Naive thymus-derived CD4-positive, alpha-beta T cell (primary cell): Measurements from ENCODE around the gene RSPRY1. TPM values are rescaled to one million over a fixed set of nuclear protein-coding genes. Genes with fewer than 3 reads are reported as not detected.

Experiments used
- ATAC-seq: fragments of 150-1000 bp; cut with Tn5 transposase; 2 replicates; pipeline ENCODE4 v1.10.0; 2021; ENCODE audit warnings: mild to moderate bottlenecking, moderate library complexity
- CTCF ChIA-PET: fragments of 350-600 bp; sonication (Branson Sonifier 250); formaldehyde crosslinking; loops from one replicate; lab custom pipeline; 2021; ENCODE audit warnings: antibody characterized with exemption; lab: Charles Lee
- POLR2A ChIA-PET: fragments of 350-600 bp; sonication (Branson Sonifier 250); formaldehyde crosslinking; loops from one replicate; lab custom pipeline; 2021; ENCODE audit warnings: antibody characterized with exemption, inconsistent platforms; lab: Charles Lee
- DNase-seq, 9 donors: peaks; one replicate each; pipeline versions ENCODE4 v3.0.0 to v3.0.0-alpha.2; 2020 to 2022; ENCODE audit warnings: mixed read lengths in 1 of 9
- H3K27ac ChIP-seq: one replicate; pipeline ENCODE4 v1.7.0; 2013; ENCODE audit warnings: mild to moderate bottlenecking, low read depth, low read length, moderate library complexity
- H3K27me3 ChIP-seq, 2 donors: one replicate each; pipeline ENCODE4 v1.7.0; 2013; ENCODE audit warnings: low read length in 2 of 2, mild to moderate bottlenecking in 2 of 2, moderate library complexity in 2 of 2; ENCODE audit not compliant: control insufficient read depth in 2 of 2, insufficient read depth in 2 of 2
- H3K36me3 ChIP-seq, 3 experiments: 1 replicate in 2 of 3; 2 replicates in 1 of 3; pipeline ENCODE4 v1.7.0; 2013; ENCODE audit warnings: low read length in 3 of 3, mild to moderate bottlenecking in 3 of 3, moderate library complexity in 1 of 3; ENCODE audit not compliant: insufficient read depth in 3 of 3, control insufficient read depth in 2 of 3
- H3K4me1 ChIP-seq, 2 donors: one replicate each; pipeline ENCODE4 v1.7.0; 2013; ENCODE audit warnings: low read length in 2 of 2, mild to moderate bottlenecking in 2 of 2, moderate library complexity in 1 of 2; ENCODE audit not compliant: control insufficient read depth in 2 of 2, insufficient read depth in 2 of 2
- H3K4me3 ChIP-seq: 2 replicates; pipeline ENCODE4 v1.7.0; 2013; ENCODE audit warnings: mild to moderate bottlenecking, low read length
- H3K9me3 ChIP-seq, 3 experiments: 1 replicate in 2 of 3; 2 replicates in 1 of 3; pipeline ENCODE4 v1.7.0; 2013; ENCODE audit warnings: low read length in 3 of 3; ENCODE audit not compliant: control insufficient read depth in 2 of 3
- H3K27ac Mint-ChIP-seq, 9 donors: one replicate each; pipeline ENCODE4 v1.8.0; 2020 to 2022; ENCODE audit warnings: mixed read lengths in 9 of 9, mild to moderate bottlenecking in 8 of 9, moderate library complexity in 5 of 9, inconsistent platforms in 2 of 9
- H3K27me3 Mint-ChIP-seq, 5 donors: one replicate each; pipeline ENCODE4 v1.8.0; 2021 to 2022; ENCODE audit warnings: mixed read lengths in 5 of 5, mild to moderate bottlenecking in 1 of 5
- H3K36me3 Mint-ChIP-seq, 5 donors: one replicate each; pipeline ENCODE4 v1.8.0; 2020 to 2022; ENCODE audit warnings: mixed read lengths in 5 of 5, mild to moderate bottlenecking in 3 of 5, inconsistent platforms in 1 of 5
- H3K4me1 Mint-ChIP-seq, 7 donors: one replicate each; pipeline ENCODE4 v1.8.0; 2020 to 2022; ENCODE audit warnings: mixed read lengths in 7 of 7, mild to moderate bottlenecking in 3 of 7, inconsistent platforms in 1 of 7
- H3K4me3 Mint-ChIP-seq, 10 donors: one replicate each; pipeline ENCODE4 v1.8.0; 2020 to 2022; ENCODE audit warnings: mild to moderate bottlenecking in 10 of 10, mixed read lengths in 10 of 10, moderate library complexity in 6 of 10, inconsistent platforms in 2 of 10
- H3K9me3 Mint-ChIP-seq, 11 donors: one replicate each; pipeline ENCODE4 v1.8.0; 2020 to 2022; ENCODE audit warnings: mixed read lengths in 11 of 11, mild to moderate bottlenecking in 4 of 11, inconsistent platforms in 1 of 11, moderate library complexity in 1 of 11
- intact Hi-C, 2 donors: fragments of 100-400 bp; cut with micrococcal nuclease; formaldehyde crosslinking; loops; one replicate each; pipeline ENCODE4 v1.15.1; 2023
- polyA plus RNA-seq, 2 donors: library from polyadenylated mRNA; unstranded; fragments of 300-500 nt; fragmentation: Illumina TruSeq; gene quantifications; one replicate each; pipeline ENCODE4 v1.2.3, GENCODE V29; 2021
- total RNA-seq, 6 experiments: library from RNA in 5 of 6; stranded (reverse) in 5 of 6; gene quantifications; 1 replicate in 5 of 6; 2 replicates in 1 of 6; pipeline ENCODE4 v1.2.3 and lab custom pipeline; 2021 to 2026

The RSPRY1 gene
- total and polyA plus RNA-seq, 7 experiments from 2014 or later, result 22.2 to 40.5 (median 33.6) TPM

DNA sequence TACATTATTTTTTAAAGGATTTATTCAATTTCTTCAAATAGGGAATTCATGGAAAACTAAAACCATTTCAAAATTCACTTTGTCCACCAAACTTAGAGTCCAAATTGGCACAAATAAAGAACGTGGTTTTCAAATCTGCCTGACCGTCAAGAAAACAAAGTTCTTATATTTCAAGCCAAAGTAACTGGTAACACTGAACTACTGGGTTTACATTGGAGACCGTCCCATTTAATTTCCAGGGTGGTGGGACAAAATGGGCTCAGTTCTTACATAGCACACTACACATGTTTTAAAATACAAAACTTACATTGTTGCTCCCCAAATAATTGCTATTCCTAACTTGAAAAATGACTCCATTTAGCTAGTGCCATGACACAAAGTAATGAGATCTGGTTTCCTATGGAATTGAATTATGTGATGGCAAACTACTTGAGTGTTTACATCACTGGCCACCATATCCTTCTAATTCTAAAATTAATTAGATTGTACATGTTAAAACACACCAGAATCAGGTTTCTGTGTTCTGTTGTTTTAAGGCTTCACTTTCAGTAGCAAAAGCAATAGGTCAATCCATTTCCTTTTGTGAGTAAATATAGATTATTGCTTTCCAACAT lies 6.8 kb upstream of the RSPRY1 start:
- Mint-ChIP-seq H3K9me3 (peaks cover 0 to 1% (median 0%) of the 10 kb centered on the region in 11 donors), H3K4me1 (peaks cover 13 to 33% (median 21%) of the 10 kb centered on the region in 7 donors), H3K36me3 (peaks cover 2 to 10% (median 5%) of the 10 kb centered on the region in 5 donors), H3K4me3 (no peak overlapping the region), H3K27me3 (no peaks in the 10 kb centered on the region), H3K27ac (no peak overlapping the region)
- DNase-seq (no peak), ATAC-seq (no peak)
- Histone ChIP-seq H3K27ac (no peak overlapping the region), H3K36me3 (no peaks in the 10 kb centered on the region), H3K27me3 (no peaks in the 10 kb centered on the region), H3K4me1 (peaks cover 3 to 5% of the 10 kb centered on the region in 2 donors), H3K4me3 (no peak overlapping the region), H3K9me3 (no peaks in the 10 kb centered on the region)
- ChIA-PET POLR2A (interaction anchor here (0.6 to 1.1 kb wide), 2 partner anchors 12 to 1499 kb away, joined by 3 to 4 read pairs; no protein-coding TSS in a partner anchor), CTCF (no interaction called here)
- intact Hi-C loops, result loop anchor here in 1 of 2 donors (2.0 kb wide), 1 partner anchor 23 kb away; no protein-coding TSS in a partner anchor

GRCh38 chr16:57184113-57184512 lies 2.0 kb upstream of the RSPRY1 start:
- peaks cover 0 to 4% (median 0%) of the 10 kb centered on the region in 11 donors for H3K9me3 Mint-ChIP-seq
- Histone ChIP-seq H3K4me3 (peak overlapping the region; percentile 95), H3K9me3 (no peaks in the 10 kb centered on the region), H3K36me3 (peaks cover 0 to 12% (median 0%) of the 10 kb centered on the region in 3 experiments), H3K4me1 (peaks cover 20% of the 10 kb centered on the region in 2 donors), H3K27ac (no peak overlapping the region), H3K27me3 (no peaks in the 10 kb centered on the region)
- H3K4me3 Mint-ChIP-seq, result peak overlapping the region; percentile 53 to 100 (median 98)
- intact Hi-C loops, result loop anchor here in 1 of 2 donors (10.0 kb wide), 2 partner anchors 459 to 1211 kb away; partner anchors contain the start of gene GINS3
- ChIA-PET POLR2A (interaction anchor here (0.6 to 2.4 kb wide), 2 partner anchors 12 to 253 kb away, joined by 3 to 20 read pairs; partner anchors contain the start of gene HERPUD1), CTCF (no interaction called here)
- H3K4me1 Mint-ChIP-seq, result peaks cover 37 to 67% (median 48%) of the 10 kb centered on the region in 7 donors
- peaks cover 0 to 3% (median 0%) of the 10 kb centered on the region in 5 donors for H3K36me3 Mint-ChIP-seq
- peaks cover 0 to 3% (median 0%) of the 10 kb centered on the region in 5 donors for H3K27me3 Mint-ChIP-seq
- peak overlapping the region in 6 of 9 donors; percentile 7 to 95 (median 87) for H3K27ac Mint-ChIP-seq
- DNase-seq, result no peak
- ATAC-seq, result no peak

GRCh38 chr16:57184887-57185445 lies 1.2 kb upstream of the RSPRY1 start:
- Histone ChIP-seq H3K4me1 (peaks cover 20% of the 10 kb centered on the region in 2 donors), H3K27me3 (no peaks in the 10 kb centered on the region), H3K36me3 (peaks cover 0 to 12% (median 0%) of the 10 kb centered on the region in 3 experiments), H3K27ac (peak overlapping the region; percentile 90), H3K4me3 (peak overlapping the region; percentile 95), H3K9me3 (no peaks in the 10 kb centered on the region)
- peaks cover 0 to 4% (median 0%) of the 10 kb centered on the region in 11 donors for H3K9me3 Mint-ChIP-seq
- ATAC-seq, result no peak
- peak overlapping the region; percentile 93 to 100 (median 98) for H3K4me3 Mint-ChIP-seq
- peak overlapping the region; percentile 93 to 99 (median 95) for H3K27ac Mint-ChIP-seq
- ChIA-PET POLR2A (interaction anchor here (0.9 to 2.4 kb wide), 7 partner anchors 10 to 254 kb away, joined by 3 to 20 read pairs (median 4); partner anchors contain the start of genes ARL2BP and HERPUD1), CTCF (interaction anchor here (0.6 kb wide), 1 partner anchor 415 kb away, joined by 3 read pairs; no protein-coding TSS in a partner anchor)
- H3K36me3 Mint-ChIP-seq, result peaks cover 0 to 5% (median 0%) of the 10 kb centered on the region in 5 donors
- H3K4me1 Mint-ChIP-seq, result peaks cover 42 to 73% (median 54%) of the 10 kb centered on the region in 7 donors
- peak in 1 of 9 donors; percentile 3 for DNase-seq
- intact Hi-C loops, result loop anchor here (5.0 to 10.0 kb wide), 6 partner anchors 352 to 1210 kb away; partner anchors contain the start of genes CCDC102A (in 1 of the 2), GINS3 (in 1 of the 2), MT2A (in 1 of the 2) and NUDT21 (in 1 of the 2)
- H3K27me3 Mint-ChIP-seq, result peaks cover 0 to 3% (median 0%) of the 10 kb centered on the region in 5 donors

GRCh38 chr16:57185446-57185944 lies 634 bp upstream of the RSPRY1 start:
- Histone ChIP-seq H3K4me1 (peaks cover 20% of the 10 kb centered on the region in 2 donors), H3K9me3 (no peaks in the 10 kb centered on the region), H3K36me3 (peaks cover 0 to 12% (median 0%) of the 10 kb centered on the region in 3 experiments), H3K27ac (peak overlapping the region; percentile 90), H3K27me3 (no peaks in the 10 kb centered on the region), H3K4me3 (peak overlapping the region; percentile 95)
- ChIA-PET POLR2A (interaction anchor here (0.6 to 2.4 kb wide), 28 partner anchors 11 to 733 kb away, joined by 3 to 20 read pairs (median 4); partner anchors contain the start of genes ARL2BP, CPNE2, HERPUD1 and NLRC5), CTCF (interaction anchor here (0.6 to 0.7 kb wide), 4 partner anchors 204 to 415 kb away, joined by 3 read pairs; no protein-coding TSS in a partner anchor)
- H3K4me3 Mint-ChIP-seq, result peak overlapping the region; percentile 93 to 100 (median 98)
- peaks cover 0 to 3% (median 0%) of the 10 kb centered on the region in 5 donors for H3K27me3 Mint-ChIP-seq
- intact Hi-C loops, result loop anchor here (5.0 to 10.0 kb wide), 6 partner anchors 352 to 1209 kb away; partner anchors contain the start of genes CCDC102A (in 1 of the 2), GINS3 (in 1 of the 2), MT2A (in 1 of the 2) and NUDT21 (in 1 of the 2)
- peaks cover 42 to 77% (median 57%) of the 10 kb centered on the region in 7 donors for H3K4me1 Mint-ChIP-seq
- peak in 2 of 9 donors; percentile 39 to 54 for DNase-seq
- peak overlapping the region; percentile 93 to 99 (median 95) for H3K27ac Mint-ChIP-seq
- peak; percentile 16 for ATAC-seq
- H3K36me3 Mint-ChIP-seq, result peaks cover 0 to 5% (median 0%) of the 10 kb centered on the region in 5 donors
- peaks cover 0 to 4% (median 0%) of the 10 kb centered on the region in 11 donors for H3K9me3 Mint-ChIP-seq

DNA sequence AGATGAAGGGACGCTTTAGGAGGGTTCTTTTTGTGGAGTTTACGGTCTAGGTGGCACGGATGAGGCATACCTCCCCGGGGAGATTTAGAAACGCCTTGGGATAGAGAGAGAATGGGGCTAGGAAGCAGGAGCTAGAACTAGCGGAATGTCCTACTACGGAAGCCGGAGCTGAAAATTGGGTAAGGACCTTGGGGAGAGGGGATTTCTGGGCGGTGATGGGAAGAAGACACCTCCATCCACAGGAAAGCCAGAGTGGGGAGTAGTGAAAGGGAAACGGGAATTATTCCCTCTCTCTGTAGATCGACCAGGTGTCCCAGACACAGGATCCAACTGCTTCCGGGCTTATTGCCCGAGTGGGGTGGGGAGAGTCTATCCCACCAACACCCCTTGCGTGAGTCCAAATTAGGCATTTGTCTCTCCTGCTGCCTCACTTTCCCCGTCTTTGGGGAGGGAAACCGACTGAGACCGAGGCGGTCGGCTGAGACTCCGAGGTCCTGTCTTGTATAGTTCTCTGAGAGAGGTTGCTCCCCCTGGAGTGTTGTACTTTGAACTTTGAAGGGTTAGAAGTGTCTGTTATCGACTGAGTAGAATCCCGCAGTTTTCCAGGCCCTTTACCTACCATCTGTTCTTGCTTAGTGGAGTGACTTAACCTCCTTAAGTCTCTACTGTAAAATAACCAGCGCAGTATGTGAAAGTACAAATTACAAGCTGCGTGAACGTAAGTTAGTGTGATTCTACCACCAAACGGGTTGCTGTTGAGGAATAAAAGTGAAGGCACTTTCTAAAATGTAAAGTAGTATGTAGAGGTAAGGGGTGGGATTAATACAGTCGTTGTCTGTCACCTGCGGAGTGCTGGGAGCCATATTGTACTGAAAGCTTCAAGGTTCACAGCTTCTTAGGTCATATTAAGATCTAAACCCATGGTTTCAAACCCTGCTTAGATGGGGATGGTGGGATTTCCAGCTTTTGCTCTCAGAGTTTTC lies 1.0 kb downstream of the RSPRY1 start:
- H3K9me3 ChIP-seq, result no peaks in the 10 kb centered on the region
- H3K27ac ChIP-seq, result peak overlapping the region; percentile 94
- peaks cover 0 to 12% (median 0%) of the 10 kb centered on the region in 3 experiments for H3K36me3 ChIP-seq
- ChIA-PET CTCF (interaction anchor here (1.0 to 1.1 kb wide), 3 partner anchors 104 to 223 kb away, joined by 3 read pairs; no protein-coding TSS in a partner anchor), POLR2A (interaction anchor here (0.7 to 1.5 kb wide), 4 partner anchors 104 to 415 kb away, joined by 3 to 6 read pairs (median 3); partner anchors contain the start of gene HERPUD1)
- H3K4me3 Mint-ChIP-seq, result peak overlapping the region; percentile 93 to 100 (median 98)
- DNase-seq (peak in 8 of 9 donors; percentile 15 to 41 (median 25)), ATAC-seq (no peak)
- H3K27me3 ChIP-seq, result no peaks in the 10 kb centered on the region
- intact Hi-C loops, result loop anchor here (1.0 to 10.0 kb wide), 19 partner anchors 57 to 1208 kb away; partner anchors contain the start of genes CIAPIN1 (in 2 of the 2), COQ9 (in 2 of the 2), HERPUD1 (in 2 of the 2) and ARL2BP (in 1 of the 2)
- H3K36me3 Mint-ChIP-seq, result peaks cover 0 to 4% (median 0%) of the 10 kb centered on the region in 5 donors
- H3K27me3 Mint-ChIP-seq, result peaks cover 0 to 3% (median 0%) of the 10 kb centered on the region in 5 donors
- peak overlapping the region; percentile 95 for H3K4me3 ChIP-seq
- peaks cover 42 to 79% (median 62%) of the 10 kb centered on the region in 7 donors for H3K4me1 Mint-ChIP-seq
- peaks cover 0 to 4% (median 0%) of the 10 kb centered on the region in 11 donors for H3K9me3 Mint-ChIP-seq
- peak overlapping the region; percentile 93 to 99 (median 95) for H3K27ac Mint-ChIP-seq
- peaks cover 20 to 26% of the 10 kb centered on the region in 2 donors for H3K4me1 ChIP-seq
